Urinary bladder (tissue), 4 donors: ENCODE measurements around the gene ZDHHC23. TPM values are rescaled to one million over a fixed set of nuclear protein-coding genes. Genes with fewer than 3 reads are reported as not detected.
A peak's percentile ranks its signal among the peaks of the same experiment; 100 is the strongest.

Experiments used
- DNase-seq: peaks from one replicate; pipeline ENCODE4 v3.0.0-alpha.2; 2015; ENCODE audit errors: extremely low spot score
- H3K27ac ChIP-seq: one replicate; pipeline ENCODE4 v1.5.1; 2013; ENCODE audit warnings: low read depth, mild to moderate bottlenecking, moderate library complexity
- H3K36me3 ChIP-seq: one replicate; pipeline ENCODE4 v1.6.1; 2013; ENCODE audit warnings: mild to moderate bottlenecking, moderate library complexity; ENCODE audit not compliant: insufficient read depth
- H3K4me1 ChIP-seq: one replicate; pipeline ENCODE4 v1.6.1; 2013; ENCODE audit warnings: mild to moderate bottlenecking, moderate library complexity; ENCODE audit not compliant: insufficient read depth
- H3K4me3 ChIP-seq: one replicate; pipeline ENCODE4 v1.5.1; 2013; ENCODE audit warnings: low read depth, low read length
- WGBS: extraction: QIAGEN DNeasy Blood & Tissue Kit; methylation state at CpG from one replicate; pipeline ENCODE4 v1.1.7; 2013; 5-methylcytosine and 5-hydroxymethylcytosine counted together
- polyA plus RNA-seq: library from polyadenylated mRNA; stranded (reverse); fragments of 200-250 nt; gene quantifications from one replicate; pipeline ENCODE4 v1.2.3, GENCODE V29; 2013
- total RNA-seq: library from RNA; depleted of rRNA; stranded (reverse); fragments of >200 nt; gene quantifications from one replicate; pipeline ENCODE4 v1.2.3, GENCODE V29; 2014
- donor health status: healthy with polysubstance abuse.
- donor health status: healthy.

ZDHHC23 gene
- total RNA-seq: 2.4 TPM
- polyA plus RNA-seq: 1.3 TPM

GRCh38 chr3:113947372-113948014, at the start of gene ZDHHC23:
ZDHHC23 (plus strand) TSS chr3:113948013; CDS start chr3:113948803, 790 bp downstream.
- Histone ChIP-seq H3K36me3 (no peaks in the 10 kb centered on the region), H3K4me1 (no peaks in the 10 kb centered on the region), H3K4me3 (peak within 1 kb of the TSS; percentile 74), H3K27ac (no peak within 1 kb of the TSS)
- WGBS: under 1% methylated on average over 80 of the region's 80 CpGs
- DNase-seq: no peak

- 68% methylated on average over 2 of the region's 2 CpGs for WGBS
- H3K4me1 ChIP-seq: no peaks in the 10 kb centered on the region
- H3K4me3 ChIP-seq: no peak overlapping the region
- no peaks in the 10 kb centered on the region for H3K36me3 ChIP-seq
- no peak for DNase-seq
- no peak overlapping the region for H3K27ac ChIP-seq
Observed at GRCh38 chr3:113898892-113899291, 48.9 kb upstream of the ZDHHC23 start.

- DNase-seq: no peak
- Histone ChIP-seq H3K4me1 (no peaks in the 10 kb centered on the region), H3K4me3 (no peak overlapping the region), H3K36me3 (no peaks in the 10 kb centered on the region), H3K27ac (no peak overlapping the region)
- 78% methylated on average over 4 of the region's 4 CpGs for WGBS
Observed at GRCh38 chr3:113906568-113907140, 41.2 kb upstream of the ZDHHC23 start.

- Histone ChIP-seq H3K4me3 (no peak overlapping the region), H3K27ac (no peak overlapping the region), H3K36me3 (no peaks in the 10 kb centered on the region), H3K4me1 (no peaks in the 10 kb centered on the region)
- DNase-seq: no peak
Observed at GRCh38 chr3:113908133-113908532, 39.7 kb upstream of the ZDHHC23 start.

GRCh38 chr3:113910966-113911365, 36.8 kb upstream of the ZDHHC23 start:
- Histone ChIP-seq H3K36me3 (no peaks in the 10 kb centered on the region), H3K4me3 (no peak overlapping the region), H3K27ac (no peak overlapping the region), H3K4me1 (no peaks in the 10 kb centered on the region)
- DNase-seq: no peak
- WGBS: 66% methylated on average over 5 of the region's 5 CpGs

- 58% methylated on average over 3 of the region's 3 CpGs for WGBS
- peak; percentile 10 for DNase-seq
- Histone ChIP-seq H3K4me1 (no peaks in the 10 kb centered on the region), H3K4me3 (no peak overlapping the region), H3K27ac (no peak overlapping the region), H3K36me3 (no peaks in the 10 kb centered on the region)
Observed at GRCh38 chr3:113912552-113913236, 35.1 kb upstream of the ZDHHC23 start.

- Histone ChIP-seq H3K4me3 (no peak overlapping the region), H3K36me3 (no peaks in the 10 kb centered on the region), H3K4me1 (no peaks in the 10 kb centered on the region), H3K27ac (no peak overlapping the region)
- 31% methylated on average over 2 of the region's 2 CpGs for WGBS
- no peak for DNase-seq
Observed at GRCh38 chr3:113914646-113915045, 33.2 kb upstream of the ZDHHC23 start.

- H3K27ac ChIP-seq: no peak overlapping the region
- H3K36me3 ChIP-seq: no peaks in the 10 kb centered on the region
- no peaks in the 10 kb centered on the region for H3K4me1 ChIP-seq
- WGBS: 77% methylated on average over 5 of the region's 5 CpGs
- H3K4me3 ChIP-seq: no peak overlapping the region
- no peak for DNase-seq
Observed at GRCh38 chr3:113927556-113927955, 20.3 kb upstream of the ZDHHC23 start.

GRCh38 chr3:113946831-113947230, 982 bp upstream of the ZDHHC23 start:
- no peak for DNase-seq
- Histone ChIP-seq H3K4me1 (no peaks in the 10 kb centered on the region), H3K27ac (no peak overlapping the region), H3K36me3 (no peaks in the 10 kb centered on the region), H3K4me3 (peak overlapping the region; percentile 74)
- 82% methylated on average over 7 of the region's 7 CpGs for WGBS

GRCh38 chr3:113948015-113948917, 453 bp downstream of the ZDHHC23 start:
- Histone ChIP-seq H3K4me1 (no peaks in the 10 kb centered on the region), H3K4me3 (peak overlapping the region; percentile 74), H3K27ac (no peak overlapping the region), H3K36me3 (no peaks in the 10 kb centered on the region)
- 3% methylated on average over 65 of the region's 65 CpGs for WGBS
- no peak for DNase-seq

- Histone ChIP-seq H3K27ac (no peak overlapping the region), H3K4me3 (no peak overlapping the region), H3K36me3 (no peaks in the 10 kb centered on the region), H3K4me1 (no peaks in the 10 kb centered on the region)
- no peak for DNase-seq
Observed at GRCh38 chr3:113952921-113953320, 5.1 kb downstream of the ZDHHC23 start.

- Histone ChIP-seq H3K4me3 (no peak overlapping the region), H3K4me1 (no peaks in the 10 kb centered on the region), H3K27ac (no peak overlapping the region), H3K36me3 (no peaks in the 10 kb centered on the region)
- WGBS: 79% methylated on average over 7 of the region's 7 CpGs
- DNase-seq: no peak
Observed at GRCh38 chr3:113953677-113954076, 5.9 kb downstream of the ZDHHC23 start.

GRCh38 chr3:113954091-113954685, 6.4 kb downstream of the ZDHHC23 start:
- no peak overlapping the region for H3K4me3 ChIP-seq

More at GRCh38 chr3:113954091-113954685, 6.4 kb downstream of the ZDHHC23 start:
- DNase-seq: no peak
- Histone ChIP-seq H3K36me3 (no peaks in the 10 kb centered on the region), H3K27ac (no peak overlapping the region), H3K4me1 (no peaks in the 10 kb centered on the region)
- WGBS: 86% methylated on average over 8 of the region's 8 CpGs
